ENCODE measurements around the gene SAP30. TPM values are rescaled to one million over a fixed set of nuclear protein-coding genes. Genes with fewer than 3 reads are reported as not detected.

SAP30 gene
- total and polyA plus RNA-seq, 2 of the 4 experiments (the other 2 are of a cell fraction): 3.8 to 11.7 TPM

DNA sequence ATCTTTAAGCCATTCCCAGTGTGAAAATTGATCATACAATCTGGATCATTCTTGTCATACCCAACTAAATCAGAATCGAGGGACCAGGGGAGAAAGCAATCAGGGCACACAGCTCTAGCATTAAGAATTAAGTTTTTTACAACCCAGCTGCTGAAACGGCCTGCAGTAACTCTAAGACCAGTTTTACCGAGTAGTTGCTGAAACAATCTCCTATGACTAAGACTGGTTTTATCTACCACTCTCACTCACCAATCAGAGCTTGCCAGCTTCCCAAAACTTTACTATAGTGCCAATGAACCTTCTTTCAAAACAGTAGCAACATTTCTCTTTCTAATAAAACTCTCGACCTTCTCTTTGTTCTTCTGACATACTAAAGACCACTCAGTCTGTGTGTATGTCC is 2.8 kb upstream of the SAP30 start:
- Histone ChIP-seq H3K56ac (ENCODE audit: extremely low read depth, insufficient read depth, low read length) (no peak overlapping the region), H3K4ac (ENCODE audit: low read depth, low read length) (no peak overlapping the region), H4K91ac (ENCODE audit: insufficient read depth, low read depth, low read length) (no peak overlapping the region), H3K4me2 (ENCODE audit: low read depth, low read length) (peak overlapping the region; percentile 47; the same call in 1 of the 2 replicates), H3K14ac (replicated peaks; ENCODE audit: low read depth, low read length) (no peak overlapping the region), H2BK20ac (ENCODE audit: low read depth, low read length) (no peak overlapping the region), H3K79me1 (ENCODE audit: low read depth in 1 of 2, low read length in 2 of 2) (peaks cover 0 to 5% of the 10 kb centered on the region in 2 experiments; a peak in 1 of 4 replicates), H4K20me1 (ENCODE audit: insufficient read depth, low read length) (no peaks in the 10 kb centered on the region), H2AFZ (replicated peaks; ENCODE audit: low read length, poor library complexity) (no peak overlapping the region), H2BK120ac (ENCODE audit: low read depth, low read length) (no peak overlapping the region), H3K9me3 (ENCODE audit: control insufficient read depth, insufficient read depth, low read length) (no peaks in the 10 kb centered on the region), H3K4me1 (ENCODE audit: control insufficient read depth, insufficient read depth, low read length) (no peaks in the 10 kb centered on the region; the same call in 1 of the 2 replicates), H3K23ac (ENCODE audit: low read depth, low read length) (no peak overlapping the region), H3K9me1 (ENCODE audit: insufficient read depth, low read length) (0 out of 2 replicates have a peak, but pooled peaks cover 5% of the 10 kb centered on the region), H3K18ac (ENCODE audit: low read depth, low read length) (no peak overlapping the region), H4K8ac (ENCODE audit: low read depth in 2 of 2, low read length in 2 of 2) (peak overlapping the region in 1 of 2 experiments; percentile 41; a peak in 1 of 4 replicates), H3K36me3 (ENCODE audit: control insufficient read depth, insufficient read depth, low read length) (no peaks in the 10 kb centered on the region), H3K27ac (ENCODE audit: insufficient read depth, low read length) (no peak overlapping the region), H4K5ac (ENCODE audit: low read depth, low read length) (no peak overlapping the region), H2BK15ac (ENCODE audit: low read depth, low read length) (no peak overlapping the region), H2BK5ac (ENCODE audit: low read depth, low read length, poor library complexity, severe bottlenecking) (no peak overlapping the region), H3K9ac (ENCODE audit: low read depth, low read length) (no peak overlapping the region), H3K4me3 (ENCODE audit: insufficient read depth, low read depth, low read length) (no peak overlapping the region), H3K27me3 (ENCODE audit: control insufficient read depth, insufficient read depth, low read length) (no peaks in the 10 kb centered on the region), H2AK9ac (replicated peaks; ENCODE audit: low read depth, low read length, poor library complexity) (no peak overlapping the region), H2AK5ac (ENCODE audit: low read depth, low read length) (no peak overlapping the region)
- ChIA-PET CTCF (interaction anchor here (1.3 kb wide), 1 partner anchor 11 kb away, joined by 3 read pairs; no protein-coding TSS in a partner anchor), POLR2A (ENCODE audit: unreplicated experiment) (no interaction called here)
- BruUV-seq (replicated peaks): no TSS peak
- ATAC-seq (ENCODE audit: low read depth): no peak
- TF ChIP-seq RAD21 (IDR thresholded peaks at IDR 0.05; ENCODE audit: low read length): no peak
- TF ChIP-seq POLR2A (IDR thresholded peaks at IDR 0.05; ENCODE audit: low read depth, low read length): no peak
- TF ChIP-seq SMC3 (IDR thresholded peaks at IDR 0.05; ENCODE audit: low read depth, low read length): no peak
- no peak for TF ChIP-seq RFX5 (IDR thresholded peaks at IDR 0.05; ENCODE audit: low read depth, low read length)
- TF ChIP-seq, protein P1, sequence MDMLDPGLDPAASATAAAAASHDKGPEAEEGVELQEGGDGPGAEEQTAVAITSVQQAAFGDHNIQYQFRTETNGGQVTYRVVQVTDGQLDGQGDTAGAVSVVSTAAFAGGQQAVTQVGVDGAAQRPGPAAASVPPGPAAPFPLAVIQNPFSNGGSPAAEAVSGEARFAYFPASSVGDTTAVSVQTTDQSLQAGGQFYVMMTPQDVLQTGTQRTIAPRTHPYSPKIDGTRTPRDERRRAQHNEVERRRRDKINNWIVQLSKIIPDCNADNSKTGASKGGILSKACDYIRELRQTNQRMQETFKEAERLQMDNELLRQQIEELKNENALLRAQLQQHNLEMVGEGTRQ (IDR thresholded peaks at IDR 0.05; ENCODE audit: low read depth, low read length): no peak
- TF ChIP-seq, protein P2, sequence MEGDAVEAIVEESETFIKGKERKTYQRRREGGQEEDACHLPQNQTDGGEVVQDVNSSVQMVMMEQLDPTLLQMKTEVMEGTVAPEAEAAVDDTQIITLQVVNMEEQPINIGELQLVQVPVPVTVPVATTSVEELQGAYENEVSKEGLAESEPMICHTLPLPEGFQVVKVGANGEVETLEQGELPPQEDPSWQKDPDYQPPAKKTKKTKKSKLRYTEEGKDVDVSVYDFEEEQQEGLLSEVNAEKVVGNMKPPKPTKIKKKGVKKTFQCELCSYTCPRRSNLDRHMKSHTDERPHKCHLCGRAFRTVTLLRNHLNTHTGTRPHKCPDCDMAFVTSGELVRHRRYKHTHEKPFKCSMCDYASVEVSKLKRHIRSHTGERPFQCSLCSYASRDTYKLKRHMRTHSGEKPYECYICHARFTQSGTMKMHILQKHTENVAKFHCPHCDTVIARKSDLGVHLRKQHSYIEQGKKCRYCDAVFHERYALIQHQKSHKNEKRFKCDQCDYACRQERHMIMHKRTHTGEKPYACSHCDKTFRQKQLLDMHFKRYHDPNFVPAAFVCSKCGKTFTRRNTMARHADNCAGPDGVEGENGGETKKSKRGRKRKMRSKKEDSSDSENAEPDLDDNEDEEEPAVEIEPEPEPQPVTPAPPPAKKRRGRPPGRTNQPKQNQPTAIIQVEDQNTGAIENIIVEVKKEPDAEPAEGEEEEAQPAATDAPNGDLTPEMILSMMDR (conservative IDR thresholded peaks at IDR 0.05; ENCODE audit: low read depth, low read length): no peak
- TF ChIP-seq RCOR1 (IDR thresholded peaks at IDR 0.05; ENCODE audit: insufficient replicate concordance, low read length): no peak
- TF ChIP-seq CEBPB (IDR thresholded peaks at IDR 0.05; ENCODE audit: low read depth, low read length): no peak
- TF ChIP-seq MAZ (IDR thresholded peaks at IDR 0.05; ENCODE audit: borderline replicate concordance, low read depth, low read length): no peak
- TF ChIP-seq NFE2L2 (IDR thresholded peaks at IDR 0.05; ENCODE audit: low read depth, low read length): no peak
- TF ChIP-seq, protein P3, sequence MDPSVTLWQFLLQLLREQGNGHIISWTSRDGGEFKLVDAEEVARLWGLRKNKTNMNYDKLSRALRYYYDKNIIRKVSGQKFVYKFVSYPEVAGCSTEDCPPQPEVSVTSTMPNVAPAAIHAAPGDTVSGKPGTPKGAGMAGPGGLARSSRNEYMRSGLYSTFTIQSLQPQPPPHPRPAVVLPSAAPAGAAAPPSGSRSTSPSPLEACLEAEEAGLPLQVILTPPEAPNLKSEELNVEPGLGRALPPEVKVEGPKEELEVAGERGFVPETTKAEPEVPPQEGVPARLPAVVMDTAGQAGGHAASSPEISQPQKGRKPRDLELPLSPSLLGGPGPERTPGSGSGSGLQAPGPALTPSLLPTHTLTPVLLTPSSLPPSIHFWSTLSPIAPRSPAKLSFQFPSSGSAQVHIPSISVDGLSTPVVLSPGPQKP (IDR thresholded peaks at IDR 0.05; ENCODE audit: borderline replicate concordance, low read depth, low read length): no peak
- no peak for TF ChIP-seq FOS (IDR thresholded peaks at IDR 0.05; ENCODE audit: low read depth, low read length)
- no peak for TF ChIP-seq MAFK (IDR thresholded peaks at IDR 0.05; ENCODE audit: low read depth, low read length)
- no peak for TF ChIP-seq BHLHE40 (IDR thresholded peaks at IDR 0.05; ENCODE audit: low read depth, low read length)
- no peak for TF ChIP-seq CHD1 (IDR thresholded peaks at IDR 0.05; ENCODE audit: low read depth, low read length)
- TF ChIP-seq MXI1 (IDR thresholded peaks at IDR 0.05; ENCODE audit: borderline replicate concordance, low read depth, low read length): no peak
- WGBS, 2 experiments (ENCODE audit: extremely low coverage in 2 of 2, insufficient read length in 1 of 2): 20% methylated on average over 1 of the region's 4 CpGs; no CpG with 5 or more reads in 1 of the 2 experiments
- intact Hi-C loops (cut with micrococcal nuclease) (no loop called here), dilution Hi-C loops (cut with HindIII; ENCODE audit: low sequenced_read_pairs, unreplicated experiment) (no loop called here), in situ Hi-C loops (cut with MboI; ENCODE audit: low sequenced_read_pairs) (no loop called here)
- DNase-seq: peak; percentile 27
